Measurements from ENCODE around the gene PKIG. TPM values are rescaled to one million over a fixed set of nuclear protein-coding genes. Genes with fewer than 3 reads are reported as not detected.
A peak's percentile ranks its signal among the peaks of the same experiment; 100 is the strongest.

Gene PKIG
- total RNA-seq, 1 experiment from 2014 or later, result 20.1 TPM

DNA sequence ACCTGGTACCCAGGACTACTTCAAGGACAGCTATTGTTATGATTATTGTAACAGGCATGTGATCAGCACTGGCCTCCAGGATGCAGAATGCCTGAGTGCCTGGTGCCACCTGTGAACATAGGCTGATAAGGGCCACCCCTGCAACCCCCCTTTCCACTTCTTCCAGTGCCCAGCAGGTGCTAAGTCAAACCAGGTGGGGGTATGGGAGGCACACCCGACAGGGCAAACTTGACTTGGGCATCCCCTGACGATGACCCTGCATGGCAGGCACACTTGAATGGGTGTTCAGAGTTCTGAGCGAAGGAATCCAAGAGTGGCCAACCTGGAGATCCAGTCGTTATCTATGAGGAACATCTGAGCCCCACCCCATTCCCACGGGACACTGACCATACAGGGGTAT lies 65.7 kb downstream of the PKIG start:
- TF ChIP-seq SRF (IDR thresholded peaks at IDR 0.05; ENCODE audit: low read depth) (no peak), POLR2AphosphoS5 (IDR thresholded peaks at IDR 0.05; ENCODE audit: low read depth, low read length) (no peak), SP1 (IDR thresholded peaks at IDR 0.05; ENCODE audit: low read depth) (no peak)
- H3K4me3 ChIP-seq (replicated peaks in 1 of 2; ENCODE audit: low read depth in 1 of 2, low read length in 2 of 2), result no peak overlapping the region
- H3K27ac ChIP-seq (ENCODE audit: low read depth, low read length), result no peak overlapping the region
- H3K79me2 ChIP-seq (ENCODE audit: insufficient read depth, low read length), result no peaks in the 10 kb centered on the region
- H3K27me3 ChIP-seq (ENCODE audit: insufficient read depth, low read length), result no peaks in the 10 kb centered on the region
- intact Hi-C loops (cut with micrococcal nuclease), result no loop called here
- H3K9ac ChIP-seq (ENCODE audit: low read length), result no peak overlapping the region
- ATAC-seq (no peak), DNase-seq (ENCODE audit: low read depth, low spot score) (no peak)
- H2AFZ ChIP-seq (ENCODE audit: low read depth, low read length, poor library complexity, severe bottlenecking), result no peak overlapping the region
- ChIA-PET POLR2A (no interaction called here), CTCF (no interaction called here), RAD21 (ENCODE audit: low non-redundant PET in 1 of 2, low total read pairs in 2 of 2, uncharacterized antibody in 2 of 2, unreplicated experiment in 2 of 2) (no interaction called here)
- H4K20me1 ChIP-seq (ENCODE audit: insufficient read depth), result no peaks in the 10 kb centered on the region
- no peaks in the 10 kb centered on the region for H3K9me3 ChIP-seq (ENCODE audit: control insufficient read depth in 1 of 2, insufficient read depth in 1 of 2, low read depth in 1 of 2, low read length in 2 of 2)
- H3K4me2 ChIP-seq (ENCODE audit: low read length), result no peak overlapping the region
- no TSS peak for BruUV-seq (replicated peaks)
- H3K36me3 ChIP-seq (ENCODE audit: control insufficient read depth in 1 of 2, insufficient read depth in 2 of 2, low read length in 2 of 2), result no peaks in the 10 kb centered on the region
- H3K9me2 ChIP-seq (ENCODE audit: insufficient read depth), result no peaks in the 10 kb centered on the region
- peaks cover 10 to 35% of the 10 kb centered on the region in 2 experiments for H3K4me1 ChIP-seq (ENCODE audit: control insufficient read depth in 1 of 2, insufficient read depth in 2 of 2, low read length in 2 of 2)

DNA sequence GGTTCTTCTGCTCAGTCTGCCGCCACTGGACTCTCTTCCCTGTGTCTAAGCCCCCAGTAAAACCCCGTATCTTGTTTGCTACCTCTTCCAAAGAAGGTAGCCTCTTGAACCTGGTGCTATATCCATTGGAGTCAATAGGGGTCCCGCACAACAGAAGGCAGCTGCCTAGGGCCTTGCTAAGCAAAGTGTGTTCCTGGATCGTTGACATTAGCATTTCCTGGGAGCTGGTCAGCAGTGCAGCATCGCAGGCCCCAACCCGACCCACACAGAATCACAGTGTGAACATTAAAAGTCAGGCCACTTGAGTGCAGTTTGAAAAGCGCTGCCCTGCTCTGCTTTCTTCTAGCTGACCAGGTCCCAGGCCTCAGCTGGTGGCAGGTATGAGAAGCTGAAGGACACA lies 66.2 kb downstream of the PKIG start:
- H3K27ac ChIP-seq (ENCODE audit: low read depth, low read length), result no peak overlapping the region
- no peak for ATAC-seq
- H3K9ac ChIP-seq (ENCODE audit: low read length), result no peak overlapping the region
- H3K27me3 ChIP-seq (ENCODE audit: insufficient read depth, low read length), result no peaks in the 10 kb centered on the region
- intact Hi-C loops (cut with micrococcal nuclease), result no loop called here
- no TSS peak for BruUV-seq (replicated peaks)
- no peaks in the 10 kb centered on the region for H3K9me2 ChIP-seq (ENCODE audit: insufficient read depth)
- CTCF ChIA-PET, result no interaction called here
- H4K20me1 ChIP-seq (ENCODE audit: insufficient read depth), result no peaks in the 10 kb centered on the region
- no peaks in the 10 kb centered on the region for H3K79me2 ChIP-seq (ENCODE audit: insufficient read depth, low read length)
- peaks cover 11 to 30% of the 10 kb centered on the region in 2 experiments for H3K4me1 ChIP-seq (ENCODE audit: control insufficient read depth in 1 of 2, insufficient read depth in 2 of 2, low read length in 2 of 2)
- H3K9me3 ChIP-seq (ENCODE audit: control insufficient read depth in 1 of 2, insufficient read depth in 1 of 2, low read depth in 1 of 2, low read length in 2 of 2), result no peaks in the 10 kb centered on the region
- no peak overlapping the region for H3K4me3 ChIP-seq (replicated peaks in 1 of 2; ENCODE audit: low read depth in 1 of 2, low read length in 2 of 2)
- H3K36me3 ChIP-seq (ENCODE audit: control insufficient read depth in 1 of 2, insufficient read depth in 2 of 2, low read length in 2 of 2), result no peaks in the 10 kb centered on the region
- no peak for DNase-seq (ENCODE audit: low read depth, low spot score)
- TF ChIP-seq, protein P1, sequence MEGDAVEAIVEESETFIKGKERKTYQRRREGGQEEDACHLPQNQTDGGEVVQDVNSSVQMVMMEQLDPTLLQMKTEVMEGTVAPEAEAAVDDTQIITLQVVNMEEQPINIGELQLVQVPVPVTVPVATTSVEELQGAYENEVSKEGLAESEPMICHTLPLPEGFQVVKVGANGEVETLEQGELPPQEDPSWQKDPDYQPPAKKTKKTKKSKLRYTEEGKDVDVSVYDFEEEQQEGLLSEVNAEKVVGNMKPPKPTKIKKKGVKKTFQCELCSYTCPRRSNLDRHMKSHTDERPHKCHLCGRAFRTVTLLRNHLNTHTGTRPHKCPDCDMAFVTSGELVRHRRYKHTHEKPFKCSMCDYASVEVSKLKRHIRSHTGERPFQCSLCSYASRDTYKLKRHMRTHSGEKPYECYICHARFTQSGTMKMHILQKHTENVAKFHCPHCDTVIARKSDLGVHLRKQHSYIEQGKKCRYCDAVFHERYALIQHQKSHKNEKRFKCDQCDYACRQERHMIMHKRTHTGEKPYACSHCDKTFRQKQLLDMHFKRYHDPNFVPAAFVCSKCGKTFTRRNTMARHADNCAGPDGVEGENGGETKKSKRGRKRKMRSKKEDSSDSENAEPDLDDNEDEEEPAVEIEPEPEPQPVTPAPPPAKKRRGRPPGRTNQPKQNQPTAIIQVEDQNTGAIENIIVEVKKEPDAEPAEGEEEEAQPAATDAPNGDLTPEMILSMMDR (IDR thresholded peaks at IDR 0.05 in 2 of 3, conservative IDR thresholded peaks at IDR 0.05 in 1 of 3; ENCODE audit: borderline replicate concordance in 1 of 3, insufficient read depth in 1 of 3, low read depth in 2 of 3, low read length in 2 of 3), result peak in 1 of 3 experiments; percentile 5; a peak in 1 of 6 replicates
- TF ChIP-seq ZFX (IDR thresholded peaks at IDR 0.05), result no peak
- RAD21 ChIA-PET (ENCODE audit: low non-redundant PET in 1 of 2, low total read pairs in 2 of 2, uncharacterized antibody in 2 of 2, unreplicated experiment in 2 of 2), result no interaction called here
- POLR2A ChIA-PET, result no interaction called here
- H3K4me2 ChIP-seq (ENCODE audit: low read length), result no peak overlapping the region
- H2AFZ ChIP-seq (ENCODE audit: low read depth, low read length, poor library complexity, severe bottlenecking), result no peak overlapping the region
